Aorta (tissue), 5 donors: ENCODE measurements around the gene RPS3A. TPM values are rescaled to one million over a fixed set of nuclear protein-coding genes. Genes with fewer than 3 reads are reported as not detected.

Source experiments
- ATAC-seq: fragments of 200-7000 bp; cut with Tn5 transposase; one replicate; pipeline ENCODE4 v1.9.1; 2022; ENCODE audit warnings: moderate library complexity; ENCODE audit not compliant: low FRiP score
- DNase-seq, 2 donors: peaks; one replicate each; pipeline ENCODE4 v3.0.0-alpha.2; 2020
- H3K27ac ChIP-seq, 2 donors: one replicate each; pipeline ENCODE4 v1.5.1; 2013; ENCODE audit warnings: low read length in 2 of 2, mild to moderate bottlenecking in 2 of 2, moderate library complexity in 2 of 2, control low read depth in 1 of 2, inconsistent platforms in 1 of 2, low read depth in 1 of 2
- H3K27me3 ChIP-seq, 2 donors: one replicate each; pipeline ENCODE4 v1.6.1; 2013; ENCODE audit warnings: control low read depth in 1 of 2, low read length in 1 of 2, mild to moderate bottlenecking in 1 of 2, moderate library complexity in 1 of 2; ENCODE audit not compliant: insufficient read depth in 2 of 2, control insufficient read depth in 1 of 2
- H3K36me3 ChIP-seq, 2 donors: one replicate each; pipeline ENCODE4 v1.6.1; 2013; ENCODE audit warnings: control low read depth in 1 of 2, low read length in 1 of 2, mild to moderate bottlenecking in 1 of 2; ENCODE audit not compliant: insufficient read depth in 2 of 2, control insufficient read depth in 1 of 2
- H3K4me1 ChIP-seq, 2 donors: one replicate each; pipeline ENCODE4 v1.6.1; 2013; ENCODE audit warnings: low read length in 2 of 2, control low read depth in 1 of 2, mild to moderate bottlenecking in 1 of 2, moderate library complexity in 1 of 2; ENCODE audit not compliant: insufficient read depth in 2 of 2, control insufficient read depth in 1 of 2
- H3K4me3 ChIP-seq, 2 donors: one replicate each; pipeline ENCODE4 v1.5.1; 2013; ENCODE audit warnings: low read length in 2 of 2, control low read depth in 1 of 2, mild to moderate bottlenecking in 1 of 2
- H3K9me3 ChIP-seq: one replicate; pipeline ENCODE4 v1.6.1; 2013; ENCODE audit warnings: mild to moderate bottlenecking, low read length; ENCODE audit not compliant: control insufficient read depth
- WGBS, 2 donors: extraction: QIAGEN DNeasy Blood & Tissue Kit; methylation state at CpG; one replicate each; pipeline ENCODE4 v1.1.7; 2013; 5-methylcytosine and 5-hydroxymethylcytosine counted together
- intact Hi-C, 2 donors: fragments of 100-400 bp; cut with DNase I; formaldehyde crosslinking; loops; one replicate each; pipeline versions ENCODE4 v1.14.2 to v1.15.0; 2022
- polyA plus RNA-seq, 2 donors: library from polyadenylated mRNA; stranded (reverse); fragments of 200-250 nt; gene quantifications; one replicate each; pipeline ENCODE4 v1.2.3, GENCODE V29; 2013
- total RNA-seq, 2 donors: library from RNA; stranded (reverse); fragmentation: NEBNext Ultra II Directional; extraction: Animal tissue kit (Norgen Biotek cat#: 25700); gene quantifications; one replicate each; pipeline ENCODE4 v1.2.1, GENCODE V29; 2021
- donor health status: healthy with polysubstance abuse.
- donor health status: Bipolar disorder and iron deficiency.
- donor health status: DM: no; HTN: no; CAD: no.
- donor health status: DM: no; HTN: no; CAD: no.
- donor health status: DM: yes; HTN: yes; CAD: no.

RPS3A gene
- total and polyA plus RNA-seq, 4 donors, result 1,314 to 9,539 (median 2,170) TPM

DNA sequence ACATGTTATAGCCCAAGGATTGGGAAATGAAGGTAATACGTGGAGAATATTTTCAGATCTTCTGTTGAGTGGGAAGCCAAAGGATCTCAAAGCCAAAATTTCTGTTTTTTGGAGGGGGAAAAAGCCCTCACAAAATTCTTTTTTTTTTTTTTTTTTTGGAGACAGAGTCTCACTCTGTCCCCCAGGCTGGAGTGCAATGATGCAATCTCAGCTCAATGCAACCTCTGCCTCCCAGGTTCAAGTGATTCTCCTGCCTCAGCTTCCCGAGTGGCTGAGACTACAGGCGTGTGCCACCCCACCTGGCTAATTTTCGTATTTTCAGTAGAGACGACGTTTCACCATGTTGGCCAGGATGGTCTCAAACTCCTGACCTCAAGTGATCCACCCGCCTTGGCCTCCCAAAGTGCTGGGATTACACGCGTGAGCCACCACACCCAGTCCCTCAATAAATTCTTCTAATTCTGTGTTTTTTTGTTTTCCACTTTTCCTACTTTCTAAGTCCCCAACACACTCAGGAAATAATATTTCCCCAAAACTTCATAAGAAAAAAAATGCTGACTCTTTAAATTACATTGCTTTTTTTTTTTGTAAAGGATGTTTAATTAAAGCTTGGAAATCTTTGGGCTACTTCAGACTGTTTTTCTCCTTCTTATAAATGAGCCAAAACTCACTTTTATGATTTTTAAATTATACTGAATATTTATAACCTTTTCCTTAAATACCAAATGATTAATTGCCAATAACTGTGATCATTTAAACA lies 51.6 kb downstream of the RPS3A start:
- DNase-seq (no peak), ATAC-seq (no peak)
- Histone ChIP-seq H3K4me1 (no peaks in the 10 kb centered on the region), H3K27ac (no peak overlapping the region), H3K27me3 (no peaks in the 10 kb centered on the region), H3K36me3 (peaks cover 0 to 2% of the 10 kb centered on the region in 2 donors), H3K9me3 (no peaks in the 10 kb centered on the region), H3K4me3 (no peak overlapping the region)
- intact Hi-C loops, result no loop called here
- 92 to 95% methylated on average over 9 of the region's 9 CpGs for WGBS, 2 donors

DNA sequence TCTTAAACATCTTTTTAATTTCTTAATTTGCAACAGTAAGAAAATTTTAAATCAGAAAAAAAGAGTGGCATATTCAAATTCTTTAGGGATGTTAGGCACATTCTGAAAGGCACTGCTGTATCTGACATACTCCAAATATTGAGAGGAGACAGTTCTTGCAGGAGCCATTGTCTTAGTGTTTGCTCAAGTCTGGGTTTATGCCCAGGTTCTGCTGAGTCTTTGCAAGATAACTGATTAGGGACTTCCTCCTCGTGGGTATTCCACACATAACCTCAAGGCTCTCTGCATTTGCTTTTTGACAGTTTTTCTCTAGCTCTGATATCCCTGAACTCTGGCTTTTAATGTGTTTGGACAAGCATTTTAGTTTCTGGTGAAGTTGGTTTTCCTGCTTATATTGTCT lies 52.6 kb downstream of the RPS3A start:
- ATAC-seq, result no peak
- peaks cover 0 to 2% of the 10 kb centered on the region in 2 donors for H3K36me3 ChIP-seq
- 24% methylated on average over 1 of the region's 1 CpG for WGBS, 2 donors
- H3K9me3 ChIP-seq, result no peaks in the 10 kb centered on the region
- H3K27me3 ChIP-seq, result no peaks in the 10 kb centered on the region
- H3K4me1 ChIP-seq, result no peaks in the 10 kb centered on the region
- intact Hi-C loops, result no loop called here
- no peak for DNase-seq
- no peak overlapping the region for H3K4me3 ChIP-seq
- H3K27ac ChIP-seq, result no peak overlapping the region

DNA sequence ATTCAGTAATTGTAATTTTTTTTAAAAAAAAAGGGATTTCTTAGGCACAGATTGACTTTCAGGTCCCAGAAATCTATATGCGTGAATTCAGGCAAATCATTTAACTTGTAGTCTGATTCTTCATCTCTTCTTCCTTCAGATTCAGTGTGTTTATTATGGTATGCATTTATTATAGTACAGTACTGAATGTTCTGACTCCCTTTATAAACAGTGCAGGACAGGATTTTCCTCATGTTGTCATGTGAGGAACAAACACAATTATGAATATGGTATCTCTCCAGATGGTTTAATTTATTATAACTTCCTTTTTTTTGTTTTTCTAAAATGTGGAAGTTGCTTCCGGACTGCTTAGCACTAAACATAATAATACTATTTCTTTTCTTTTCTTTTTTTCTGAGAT lies 54.2 kb downstream of the RPS3A start:
- H3K27me3 ChIP-seq, result no peaks in the 10 kb centered on the region
- no peaks in the 10 kb centered on the region for H3K4me1 ChIP-seq
- WGBS, 2 donors, result 95 to 97% methylated on average over 2 of the region's 2 CpGs
- no peak overlapping the region for H3K4me3 ChIP-seq
- ATAC-seq (no peak), DNase-seq (no peak)
- H3K36me3 ChIP-seq, result no peaks in the 10 kb centered on the region
- intact Hi-C loops, result no loop called here
- no peak overlapping the region for H3K27ac ChIP-seq
- H3K9me3 ChIP-seq, result no peaks in the 10 kb centered on the region

Other genes starting within 250 kb of the RPS3A start
- 10 to 100 TPM; 24.0 to 34.5 TPM for gene LRBA, start 84.3 kb upstream of the RPS3A start, total RNA-seq
- gene LRBA, start 84.3 kb upstream of the RPS3A start, polyA plus RNA-seq, result 1 to 10 TPM; 4.8 to 6.8 TPM
- gene PRSS48, start 177.5 kb downstream of the RPS3A start, total RNA-seq, result not detected
- not detected for gene PRSS48, start 177.5 kb downstream of the RPS3A start, polyA plus RNA-seq
- 100 to 1,000 TPM in 1 of 2 donors, 10 to 100 TPM in 1; 71.5 to 110 TPM for gene SH3D19, start 226.0 kb downstream of the RPS3A start, total RNA-seq
- 10 to 100 TPM; 44.1 to 47.3 TPM for gene SH3D19, start 226.0 kb downstream of the RPS3A start, polyA plus RNA-seq